Cardiac fibroblast (primary cell): ENCODE data around the gene XPA.

Experiments
- DNase-seq, 2 donors: peaks; one replicate each; pipeline versions ENCODE4 v3.0.0 to v3.0.0-alpha.2; 2010; ENCODE audit warnings: low read depth in 2 of 2
- H3K4me3 ChIP-seq, 2 donors: replicated peaks in 1 of 2; 1 replicate in 1 of 2; 2 replicates in 1 of 2; pipeline ENCODE4 v1.5.1; 2011; ENCODE audit warnings: low read depth in 2 of 2, low read length in 2 of 2, mild to moderate bottlenecking in 2 of 2, moderate library complexity in 1 of 2
- TF ChIP-seq, protein P1 (sequence below): IDR thresholded peaks from one replicate; pipeline ENCODE4 v1.5.1; 2011; ENCODE audit warnings: low read depth, mild to moderate bottlenecking, low read length, inconsistent platforms

Gene XPA

DNA sequence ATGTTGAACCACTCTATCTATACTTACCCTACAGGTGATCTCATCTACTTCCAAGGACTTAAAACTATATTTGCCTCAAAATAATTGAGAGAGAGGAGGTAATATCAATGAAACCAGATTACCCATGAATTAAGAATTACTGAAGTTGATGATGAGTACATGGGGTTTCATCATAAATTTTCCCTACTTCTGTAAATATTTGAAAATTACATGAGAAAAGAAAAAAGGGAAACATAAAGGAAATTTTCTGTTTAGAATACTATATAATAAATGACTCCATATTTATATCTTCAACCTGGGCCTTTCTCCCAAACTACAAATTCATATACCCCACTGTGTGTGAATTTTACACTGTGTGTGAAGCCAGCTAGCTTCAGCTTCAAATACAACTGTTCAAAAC is 66.5 kb downstream of the XPA start:
- DNase-seq: no peak
- H3K4me3 ChIP-seq: no peak overlapping the region
- TF ChIP-seq, protein P1, sequence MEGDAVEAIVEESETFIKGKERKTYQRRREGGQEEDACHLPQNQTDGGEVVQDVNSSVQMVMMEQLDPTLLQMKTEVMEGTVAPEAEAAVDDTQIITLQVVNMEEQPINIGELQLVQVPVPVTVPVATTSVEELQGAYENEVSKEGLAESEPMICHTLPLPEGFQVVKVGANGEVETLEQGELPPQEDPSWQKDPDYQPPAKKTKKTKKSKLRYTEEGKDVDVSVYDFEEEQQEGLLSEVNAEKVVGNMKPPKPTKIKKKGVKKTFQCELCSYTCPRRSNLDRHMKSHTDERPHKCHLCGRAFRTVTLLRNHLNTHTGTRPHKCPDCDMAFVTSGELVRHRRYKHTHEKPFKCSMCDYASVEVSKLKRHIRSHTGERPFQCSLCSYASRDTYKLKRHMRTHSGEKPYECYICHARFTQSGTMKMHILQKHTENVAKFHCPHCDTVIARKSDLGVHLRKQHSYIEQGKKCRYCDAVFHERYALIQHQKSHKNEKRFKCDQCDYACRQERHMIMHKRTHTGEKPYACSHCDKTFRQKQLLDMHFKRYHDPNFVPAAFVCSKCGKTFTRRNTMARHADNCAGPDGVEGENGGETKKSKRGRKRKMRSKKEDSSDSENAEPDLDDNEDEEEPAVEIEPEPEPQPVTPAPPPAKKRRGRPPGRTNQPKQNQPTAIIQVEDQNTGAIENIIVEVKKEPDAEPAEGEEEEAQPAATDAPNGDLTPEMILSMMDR: no peak

DNA sequence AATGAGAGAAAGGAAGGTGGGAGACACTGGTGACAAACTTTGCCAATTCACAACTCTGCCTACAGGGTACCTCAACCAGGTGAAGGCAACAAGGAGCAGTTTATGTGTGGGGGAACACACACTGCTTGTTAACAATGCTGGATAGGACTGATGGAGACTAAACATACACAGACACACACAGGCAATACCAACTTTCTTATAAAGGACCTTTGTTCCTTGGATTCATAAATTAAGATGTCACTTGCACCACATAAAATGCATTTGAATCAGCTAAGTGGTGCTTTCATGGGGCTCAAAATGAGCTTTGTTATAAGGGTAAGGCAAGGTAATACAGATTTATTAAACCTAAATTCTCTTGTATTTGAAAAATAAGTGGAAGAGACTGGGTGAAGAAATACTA is 68.0 kb downstream of the XPA start:
- TF ChIP-seq, protein P1: no peak
- H3K4me3 ChIP-seq: no peak overlapping the region
- no peak for DNase-seq

DNA sequence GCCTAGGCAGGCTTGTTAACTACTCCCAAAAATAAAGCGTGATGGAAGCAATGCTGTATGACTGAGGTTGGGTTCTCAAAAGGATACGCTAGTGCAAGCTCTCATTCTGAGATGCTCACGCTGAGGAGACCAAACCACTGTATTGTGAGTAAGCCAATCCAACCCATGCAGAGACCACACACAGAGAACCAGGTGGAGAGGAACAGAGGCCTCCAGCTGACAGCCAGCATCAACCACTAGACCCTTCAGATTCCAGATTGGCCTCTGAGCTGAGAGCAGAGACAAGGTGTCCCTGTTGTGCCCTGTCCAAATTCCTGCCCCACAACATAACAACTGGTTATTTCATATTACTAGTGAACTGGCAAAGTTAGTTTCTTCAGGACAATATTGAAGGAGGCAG is 68.5 kb downstream of the XPA start:
- no peak overlapping the region for H3K4me3 ChIP-seq
- no peak for DNase-seq
- TF ChIP-seq, protein P1: no peak

DNA sequence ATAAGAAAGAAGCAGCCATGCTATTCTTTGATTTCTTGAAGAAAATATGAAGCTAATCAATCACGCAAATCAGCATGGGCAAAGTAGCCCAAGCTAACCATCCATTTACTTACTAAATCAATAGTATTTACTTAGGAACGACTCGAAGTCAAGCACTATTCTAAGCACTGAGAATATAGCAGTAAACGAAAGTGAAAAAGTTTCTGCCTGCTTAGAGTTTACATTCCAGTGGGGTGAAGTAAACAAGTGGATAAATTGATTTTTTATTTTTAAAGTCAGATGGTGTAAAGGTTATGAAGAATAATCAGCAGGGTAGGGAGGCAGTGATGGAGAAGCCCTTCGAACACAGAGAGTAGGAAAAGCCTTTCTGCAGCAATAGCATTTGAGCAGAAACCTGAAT is 69.5 kb downstream of the XPA start:
- DNase-seq: no peak
- TF ChIP-seq, protein P1: no peak
- no peak overlapping the region for H3K4me3 ChIP-seq

DNA sequence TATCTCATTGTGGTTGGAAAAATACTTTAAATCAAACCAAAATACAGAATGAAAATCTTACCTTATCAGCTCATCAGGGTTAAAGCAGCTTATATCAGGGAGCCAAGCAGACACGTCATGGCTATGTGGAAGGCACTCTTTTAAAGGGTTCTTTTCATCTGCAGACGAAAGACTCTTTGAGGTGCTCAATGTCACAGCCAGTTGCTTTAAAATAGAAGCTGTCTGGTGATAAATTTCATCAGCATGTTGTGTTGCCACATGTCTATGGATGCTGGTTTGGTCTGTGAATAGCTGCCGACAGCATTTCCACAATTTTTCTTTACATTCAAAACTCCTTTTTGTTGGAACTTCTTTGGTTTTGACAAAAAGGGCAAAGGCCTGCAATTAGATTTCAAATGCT is 71.5 kb downstream of the XPA start:
- H3K4me3 ChIP-seq: no peak overlapping the region
- TF ChIP-seq, protein P1: no peak
- no peak for DNase-seq
